Smooth muscle cell (in vitro differentiated cells): Measurements from ENCODE around the gene UGT1A8. TPM values are rescaled to one million over a fixed set of nuclear protein-coding genes. Genes with fewer than 3 reads are reported as not detected.

Source experiments
- DNase-seq: peaks from one replicate; lab custom pipeline; 2025; ENCODE audit not compliant: unreplicated experiment; lab: John Stamatoyannopoulos, UW
- H2AFZ ChIP-seq: fragments of 200-600 bp; sonication (generic); 2 replicates; pipeline ENCODE4 v1.6.0; 2016; ENCODE audit warnings: antibody characterized with exemption, low read depth, mild to moderate bottlenecking
- H3F3A ChIP-seq: fragments of 200-600 bp; sonication (generic); 2 replicates; pipeline ENCODE4 v1.6.0; 2017; ENCODE audit warnings: antibody characterized with exemption, low read depth
- H3K27ac ChIP-seq: fragments of 200-600 bp; sonication (generic); 2 replicates; pipeline ENCODE4 v1.5.1; 2016; ENCODE audit warnings: low read depth, mild to moderate bottlenecking
- H3K27me3 ChIP-seq: fragments of 200-600 bp; sonication (generic); 2 replicates; pipeline ENCODE4 v1.6.1; 2016; ENCODE audit warnings: low read depth, mild to moderate bottlenecking
- H3K36me3 ChIP-seq: fragments of 200-600 bp; sonication (generic); 2 replicates; pipeline ENCODE4 v1.5.1; 2016; ENCODE audit warnings: low read depth
- H3K4me1 ChIP-seq: fragments of 200-600 bp; sonication (generic); 2 replicates; pipeline ENCODE4 v1.5.1; 2016; ENCODE audit warnings: low read depth
- H3K4me2 ChIP-seq: fragments of 200-600 bp; sonication (generic); 2 replicates; pipeline ENCODE4 v1.6.0; 2016; ENCODE audit warnings: mild to moderate bottlenecking
- H3K4me3 ChIP-seq: fragments of 200-600 bp; sonication (generic); 2 replicates; pipeline ENCODE4 v1.5.1; 2016; ENCODE audit warnings: mild to moderate bottlenecking
- H3K79me2 ChIP-seq: fragments of 200-600 bp; sonication (generic); 2 replicates; pipeline ENCODE4 v1.6.0; 2016; ENCODE audit warnings: low read depth, mild to moderate bottlenecking
- H3K9ac ChIP-seq: fragments of 200-600 bp; sonication (generic); 2 replicates; pipeline ENCODE4 v1.6.0; 2016; ENCODE audit warnings: low read depth
- H3K9me3 ChIP-seq: fragments of 200-600 bp; sonication (generic); replicated peaks from 2 replicates; pipeline ENCODE4 v1.5.1; 2016; ENCODE audit warnings: low read depth
- H4K20me1 ChIP-seq: fragments of 200-600 bp; sonication (generic); 2 replicates; pipeline ENCODE4 v1.6.0; 2016; ENCODE audit warnings: low read depth
- WGBS: methylation state at CpG from one replicate; pipeline ENCODE4 v1.1.7; 2016; ENCODE audit warnings: low lambda C conversion rate; 5-methylcytosine and 5-hydroxymethylcytosine counted together
- polyA plus RNA-seq: library from polyadenylated mRNA; unstranded; fragments of >200 nt; fragmentation: Nextera tagmentation; extraction: Ambion mirVana; gene quantifications from 2 replicates; pipeline ENCODE4 v1.2.1, GENCODE V29; 2016
- total RNA-seq: library from RNA; depleted of rRNA; stranded (reverse); fragments of >200 nt; gene quantifications from 2 replicates; pipeline ENCODE4 v1.2.3, GENCODE V29; 2014
- TF ChIP-seq, protein P1 (sequence below): fragments of 200-600 bp; sonication (generic); IDR thresholded peaks from 2 replicates; pipeline ENCODE4 v1.5.1; 2017; ENCODE audit warnings: borderline replicate concordance, mild to moderate bottlenecking, antibody characterized with exemption; ENCODE audit not compliant: insufficient read depth, poor library complexity, severe bottlenecking

UGT1A8 gene
- total and polyA plus RNA-seq, 2 experiments from 2014 or later = not detected

DNA sequence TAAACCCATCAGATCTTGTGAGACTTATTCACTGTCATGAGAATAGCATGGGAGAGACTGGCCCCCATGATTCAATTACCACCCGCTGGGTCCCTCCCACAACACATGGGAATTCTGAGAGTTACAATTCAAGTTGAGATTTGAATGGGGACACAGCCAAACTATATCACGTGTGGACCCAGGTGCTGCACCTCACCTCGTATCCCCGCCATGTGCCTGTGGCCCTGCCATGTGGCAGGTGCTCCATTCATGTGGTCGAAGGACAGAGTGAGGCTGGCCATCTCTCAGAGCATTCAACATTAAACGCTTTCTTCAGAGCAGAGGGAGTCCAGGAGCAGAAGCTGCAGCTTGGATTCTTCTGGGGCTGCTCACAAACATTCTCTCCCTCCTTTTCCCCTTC lies 193.0 kb downstream of the UGT1A8 start:
- H3K27ac ChIP-seq = no peak overlapping the region
- H3K27me3 ChIP-seq = no peaks in the 10 kb centered on the region
- no peaks in the 10 kb centered on the region for H3K9me3 ChIP-seq
- no peak overlapping the region for H3K4me3 ChIP-seq
- no peaks in the 10 kb centered on the region for H4K20me1 ChIP-seq
- no peaks in the 10 kb centered on the region for H3K79me2 ChIP-seq
- no peak overlapping the region for H2AFZ ChIP-seq
- no peaks in the 10 kb centered on the region for H3F3A ChIP-seq
- no peak overlapping the region for H3K4me2 ChIP-seq
- no peak overlapping the region for H3K9ac ChIP-seq
- no peaks in the 10 kb centered on the region for H3K36me3 ChIP-seq
- H3K4me1 ChIP-seq = no peaks in the 10 kb centered on the region
- 92% methylated on average over 6 of the region's 6 CpGs for WGBS
- no peak for DNase-seq
- TF ChIP-seq, protein P1, sequence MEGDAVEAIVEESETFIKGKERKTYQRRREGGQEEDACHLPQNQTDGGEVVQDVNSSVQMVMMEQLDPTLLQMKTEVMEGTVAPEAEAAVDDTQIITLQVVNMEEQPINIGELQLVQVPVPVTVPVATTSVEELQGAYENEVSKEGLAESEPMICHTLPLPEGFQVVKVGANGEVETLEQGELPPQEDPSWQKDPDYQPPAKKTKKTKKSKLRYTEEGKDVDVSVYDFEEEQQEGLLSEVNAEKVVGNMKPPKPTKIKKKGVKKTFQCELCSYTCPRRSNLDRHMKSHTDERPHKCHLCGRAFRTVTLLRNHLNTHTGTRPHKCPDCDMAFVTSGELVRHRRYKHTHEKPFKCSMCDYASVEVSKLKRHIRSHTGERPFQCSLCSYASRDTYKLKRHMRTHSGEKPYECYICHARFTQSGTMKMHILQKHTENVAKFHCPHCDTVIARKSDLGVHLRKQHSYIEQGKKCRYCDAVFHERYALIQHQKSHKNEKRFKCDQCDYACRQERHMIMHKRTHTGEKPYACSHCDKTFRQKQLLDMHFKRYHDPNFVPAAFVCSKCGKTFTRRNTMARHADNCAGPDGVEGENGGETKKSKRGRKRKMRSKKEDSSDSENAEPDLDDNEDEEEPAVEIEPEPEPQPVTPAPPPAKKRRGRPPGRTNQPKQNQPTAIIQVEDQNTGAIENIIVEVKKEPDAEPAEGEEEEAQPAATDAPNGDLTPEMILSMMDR = no peak

- H3K27me3 ChIP-seq = no peaks in the 10 kb centered on the region
These were observed 193.7 kb downstream of the UGT1A8 start for GRCh38 chr2:233811087-233811486.

DNA sequence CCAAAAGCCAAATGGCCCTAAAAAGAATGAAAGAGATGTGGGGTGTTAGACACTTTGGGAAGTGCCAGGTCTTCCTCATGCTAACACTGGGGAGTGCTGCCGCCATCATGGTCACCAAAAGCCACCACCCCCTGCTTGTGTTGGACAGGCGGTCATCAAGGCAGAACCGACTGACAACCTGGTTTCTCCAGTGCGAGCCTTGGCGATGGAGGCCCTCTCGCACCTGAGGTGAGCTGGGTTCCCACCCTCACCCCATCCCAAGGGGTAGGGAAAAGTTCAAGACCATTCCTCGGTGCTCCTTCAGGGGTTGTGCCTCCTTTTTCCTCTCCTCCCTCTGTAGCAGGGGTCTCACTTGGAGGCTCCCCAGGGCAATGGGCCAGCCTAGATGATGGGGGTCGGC lies 194.3 kb downstream of the UGT1A8 start:
- Histone ChIP-seq H3F3A (no peaks in the 10 kb centered on the region), H3K79me2 (no peaks in the 10 kb centered on the region), H3K4me3 (no peak overlapping the region), H3K36me3 (no peaks in the 10 kb centered on the region), H3K4me2 (no peak overlapping the region), H3K9me3 (no peaks in the 10 kb centered on the region), H3K9ac (no peak overlapping the region), H3K4me1 (no peaks in the 10 kb centered on the region), H2AFZ (no peak overlapping the region), H3K27ac (no peak overlapping the region), H3K27me3 (no peaks in the 10 kb centered on the region), H4K20me1 (no peaks in the 10 kb centered on the region)
- 86% methylated on average over 8 of the region's 8 CpGs for WGBS
- no peak for DNase-seq
- TF ChIP-seq, protein P1 = no peak

More at GRCh38 chr2:233811087-233811486, 193.7 kb downstream of the UGT1A8 start:
- Histone ChIP-seq H3K4me1 (no peaks in the 10 kb centered on the region), H3K4me2 (no peak overlapping the region), H3K4me3 (no peak overlapping the region), H3K27ac (no peak overlapping the region), H4K20me1 (no peaks in the 10 kb centered on the region), H3K36me3 (no peaks in the 10 kb centered on the region), H3K79me2 (no peaks in the 10 kb centered on the region), H3K9me3 (no peaks in the 10 kb centered on the region), H2AFZ (no peak overlapping the region), H3F3A (no peaks in the 10 kb centered on the region), H3K9ac (no peak overlapping the region)
- TF ChIP-seq, protein P1 = no peak
- WGBS = 75% methylated on average over 4 of the region's 4 CpGs
- no peak for DNase-seq

DNA sequence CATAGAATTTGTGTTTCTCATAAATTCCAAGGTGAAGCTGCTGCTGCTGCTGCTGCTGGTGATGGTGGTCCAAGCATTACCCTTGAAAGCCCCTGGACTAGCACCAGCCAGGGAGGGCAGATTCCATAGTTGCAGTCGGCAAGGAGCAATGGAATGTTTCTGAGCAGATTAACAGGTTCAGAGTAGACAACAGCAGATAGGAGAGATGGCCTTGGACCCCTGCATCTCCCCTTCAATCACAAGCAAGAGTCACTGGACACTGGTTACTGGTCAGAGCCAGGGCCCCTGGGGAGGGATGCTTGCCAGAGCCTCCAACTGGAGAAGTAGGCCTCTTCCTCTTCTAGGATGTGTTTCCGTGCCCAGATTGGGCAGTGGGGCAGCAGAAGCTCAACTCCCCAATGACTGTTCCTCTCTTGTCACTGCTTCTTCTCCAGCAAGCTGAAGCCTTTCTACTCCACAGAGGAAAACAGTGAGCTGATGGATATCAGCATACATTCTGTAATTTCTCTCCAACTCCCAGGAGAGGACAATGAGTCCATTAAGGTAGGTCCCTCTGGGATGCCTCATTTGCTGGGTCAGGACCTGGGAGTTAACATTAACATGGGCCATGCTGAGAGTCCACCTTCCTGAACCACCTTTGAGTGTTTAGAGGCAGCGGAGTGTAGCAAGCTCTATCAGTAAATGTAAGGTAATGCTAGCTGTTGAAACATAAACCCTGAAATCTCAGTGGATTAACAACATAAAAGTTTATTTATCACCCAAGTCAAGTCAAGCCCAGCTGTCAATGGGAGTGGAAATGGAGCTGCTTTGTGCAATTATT lies 196.0 kb downstream of the UGT1A8 start:
- no peak for DNase-seq
- Histone ChIP-seq H3K4me2 (no peak overlapping the region), H3K4me1 (no peaks in the 10 kb centered on the region), H3F3A (no peaks in the 10 kb centered on the region), H2AFZ (no peak overlapping the region), H3K9me3 (no peaks in the 10 kb centered on the region), H3K9ac (no peak overlapping the region), H3K36me3 (no peaks in the 10 kb centered on the region), H3K27ac (no peak overlapping the region), H4K20me1 (no peaks in the 10 kb centered on the region), H3K27me3 (no peaks in the 10 kb centered on the region), H3K79me2 (no peaks in the 10 kb centered on the region), H3K4me3 (no peak overlapping the region)
- TF ChIP-seq, protein P1 = no peak
- 87% methylated on average over 3 of the region's 3 CpGs for WGBS
